GM21390 (cell line): ENCODE results near the gene BPIFA2.
"Not testable (repeated sequence)": the region's sequence is repeated elsewhere in the genome, so short reads cannot be mapped to it uniquely, and the experiment has no call there.

Source experiments
- ATAC-seq: cut with Tn5 transposase; IDR thresholded peaks from one replicate; pipeline ENCODE4 v1.9.1; 2021; ENCODE audit not compliant: unreplicated experiment

BPIFA2 gene, protein sequence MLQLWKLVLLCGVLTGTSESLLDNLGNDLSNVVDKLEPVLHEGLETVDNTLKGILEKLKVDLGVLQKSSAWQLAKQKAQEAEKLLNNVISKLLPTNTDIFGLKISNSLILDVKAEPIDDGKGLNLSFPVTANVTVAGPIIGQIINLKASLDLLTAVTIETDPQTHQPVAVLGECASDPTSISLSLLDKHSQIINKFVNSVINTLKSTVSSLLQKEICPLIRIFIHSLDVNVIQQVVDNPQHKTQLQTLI

DNA sequence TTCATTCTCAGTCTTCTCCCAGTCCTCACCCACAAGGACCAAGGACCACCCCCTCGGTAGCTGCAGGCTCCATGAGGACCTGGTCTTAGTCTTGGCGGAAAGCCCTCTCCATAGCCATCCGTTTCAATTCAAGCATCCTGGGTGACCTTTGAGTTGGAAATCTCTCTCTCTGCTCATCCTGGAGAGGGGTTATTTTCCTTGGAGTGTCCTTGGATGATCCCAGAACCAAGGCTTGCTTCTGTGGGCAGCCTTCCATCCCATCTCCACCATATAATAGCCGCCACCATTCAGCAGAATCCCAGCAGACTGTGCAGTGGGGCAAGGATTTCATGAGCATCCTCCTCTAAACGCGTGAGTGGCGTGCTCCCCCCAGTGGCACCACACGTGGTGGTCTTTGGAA lies at the start of gene BPIFA2:
BPIFA2 (plus strand) TSS at position 301 of the 400 bp plus-strand sequence. CDS start 987 bp downstream, outside the sequence.
- no peak for ATAC-seq

- no peak for ATAC-seq
Measured at GRCh38 chr20:33119725-33120720, 47.9 kb upstream of the BPIFA2 start.

DNA sequence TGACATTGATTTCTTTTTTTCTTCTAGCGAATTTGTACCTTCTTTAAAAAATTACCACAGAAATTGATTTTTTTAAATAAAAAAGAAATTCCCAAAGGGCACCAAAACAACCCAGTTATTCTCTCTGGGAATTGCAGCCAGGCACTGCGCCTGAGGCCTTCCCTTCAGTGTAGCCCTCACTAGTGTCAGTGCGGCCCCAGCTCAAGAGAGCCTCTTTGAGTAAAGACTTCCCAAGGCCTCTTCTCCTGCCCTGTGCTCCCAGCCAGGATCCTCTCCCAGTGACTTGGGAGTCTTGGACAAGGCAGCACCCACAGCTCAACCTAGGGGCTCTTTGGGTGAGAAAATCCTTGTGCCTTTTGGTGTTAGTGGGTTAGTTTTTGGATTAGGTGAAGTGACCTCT lies 47.0 kb upstream of the BPIFA2 start:
- ATAC-seq = no peak

DNA sequence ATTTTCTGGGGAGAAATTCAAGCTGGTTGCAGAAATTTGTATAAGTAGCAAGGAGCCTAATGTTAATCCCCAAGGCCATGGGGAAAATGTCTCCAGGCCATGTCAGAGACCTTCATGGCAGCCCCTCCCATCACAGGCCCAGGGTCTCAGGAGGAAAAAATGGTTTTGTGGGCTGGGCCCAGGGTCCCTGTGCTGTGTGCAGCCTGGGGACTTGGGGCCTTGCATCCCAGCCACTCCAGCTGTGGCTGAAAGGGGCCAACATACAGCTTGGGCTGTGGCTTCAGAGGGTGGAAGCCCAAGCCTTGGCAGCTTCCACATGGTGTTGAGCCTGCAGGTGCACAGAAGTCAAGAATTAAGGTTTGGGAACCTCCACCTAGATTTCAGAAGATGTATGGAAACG lies 45.7 kb upstream of the BPIFA2 start:
- not testable (repeated sequence) for ATAC-seq

GRCh38 chr20:33124261-33124660 lies 43.7 kb upstream of the BPIFA2 start:
- ATAC-seq = no peak

DNA sequence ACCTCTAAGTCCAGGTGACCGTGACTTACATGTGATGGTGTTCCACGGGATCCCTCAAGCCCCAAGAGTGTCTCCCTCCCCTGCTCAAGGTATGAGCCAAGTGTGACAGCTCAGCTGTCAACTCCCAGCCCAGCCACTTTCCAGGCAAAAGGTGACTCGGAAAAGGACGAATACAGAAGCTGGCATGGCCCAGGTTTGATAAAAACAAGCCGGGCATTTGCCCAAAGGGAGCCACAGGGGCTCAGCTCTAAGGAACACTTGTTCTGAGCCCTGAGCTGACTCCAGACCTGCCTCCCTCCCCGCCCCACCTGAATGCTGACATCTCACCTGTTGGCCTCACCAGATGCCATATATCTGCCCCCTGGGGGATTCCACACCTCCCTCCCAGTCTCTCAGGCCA lies 43.0 kb upstream of the BPIFA2 start:
- ATAC-seq = no peak

DNA sequence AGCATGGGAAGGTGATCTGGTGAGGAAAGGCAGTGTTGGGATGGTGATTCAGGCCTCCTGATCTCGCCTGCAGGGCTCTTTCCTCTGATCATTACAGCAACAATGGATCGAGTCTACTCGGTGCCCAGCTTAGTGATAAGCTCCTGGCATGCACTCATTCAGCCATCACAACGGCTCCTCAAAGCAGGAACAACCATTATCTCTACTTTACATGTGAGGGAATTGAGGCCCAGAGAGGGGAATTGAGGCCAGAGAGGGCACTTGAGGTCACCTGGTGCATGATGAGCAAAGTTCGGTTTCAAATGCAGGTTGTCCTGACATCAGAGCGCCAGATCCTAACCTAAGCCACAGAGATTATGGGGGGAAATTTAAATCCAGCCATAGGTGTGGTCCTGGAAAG lies 42.0 kb upstream of the BPIFA2 start:
- no peak for ATAC-seq

- no peak for ATAC-seq
Measured at GRCh38 chr20:33127422-33128097, 40.4 kb upstream of the BPIFA2 start.

- ATAC-seq = no peak
Measured at GRCh38 chr20:33130568-33131061, 37.3 kb upstream of the BPIFA2 start.

GRCh38 chr20:33131949-33132473 lies 35.9 kb upstream of the BPIFA2 start:
- ATAC-seq = no peak

DNA sequence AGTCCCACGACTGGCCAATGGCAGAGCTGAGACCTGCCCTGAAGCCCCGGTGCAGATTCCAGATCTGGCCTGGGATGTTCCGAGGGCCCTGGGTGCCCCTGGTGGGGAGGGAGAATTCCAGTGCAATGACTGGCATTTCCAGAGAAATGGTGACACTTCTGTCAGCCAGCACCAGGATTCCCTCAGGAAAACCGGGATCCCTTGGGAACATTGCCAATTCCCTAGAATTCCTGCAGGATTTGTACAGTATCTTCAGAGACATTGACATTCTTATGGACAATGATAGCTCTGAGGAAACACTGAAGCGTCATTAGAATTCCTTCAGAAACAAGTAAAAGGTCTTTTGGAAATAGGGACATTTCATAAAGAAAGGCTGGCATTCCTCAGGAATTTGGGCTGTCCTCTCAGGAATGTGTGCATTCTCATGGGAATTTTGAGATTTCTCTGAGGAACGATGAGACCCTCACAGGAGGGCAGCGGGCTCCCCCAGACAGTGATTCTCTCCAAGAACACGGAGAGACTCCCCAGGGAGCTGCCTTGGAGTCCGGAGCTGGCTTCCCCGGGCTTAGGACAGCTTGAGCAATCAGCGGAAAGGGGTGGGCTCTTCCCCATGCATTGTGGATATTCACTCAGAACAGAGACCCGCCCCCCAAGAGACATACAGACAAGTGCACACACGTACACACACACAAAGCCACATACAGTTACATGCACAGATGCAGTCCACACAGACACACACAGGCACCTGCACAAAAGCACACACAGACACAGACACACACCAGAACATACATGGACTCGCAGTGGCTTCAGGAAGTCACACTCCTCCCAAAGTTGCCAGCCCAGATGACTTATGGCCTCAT lies 35.2 kb upstream of the BPIFA2 start:
- no peak for ATAC-seq

- no peak for ATAC-seq
Measured at GRCh38 chr20:33133373-33133941, 34.5 kb upstream of the BPIFA2 start.

DNA sequence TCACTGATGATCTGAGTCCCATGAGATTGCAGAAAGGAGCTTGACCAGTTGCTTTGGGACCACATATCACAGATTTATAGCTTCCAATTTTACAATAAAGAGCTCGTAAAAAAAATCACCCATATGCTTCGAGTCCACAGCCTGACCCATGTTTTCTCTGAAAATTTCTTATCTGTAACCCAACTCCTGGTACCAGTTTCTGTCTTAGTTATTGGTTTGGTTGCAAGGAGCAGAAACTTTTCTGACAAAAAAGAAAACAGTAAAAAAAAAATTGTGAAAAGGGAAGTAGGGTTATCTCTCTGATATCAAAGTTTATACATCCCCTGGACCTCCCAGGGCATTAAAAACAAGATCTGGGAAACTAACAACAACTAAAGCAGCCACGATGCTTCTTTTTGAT lies 30.8 kb upstream of the BPIFA2 start:
- no peak for ATAC-seq

DNA sequence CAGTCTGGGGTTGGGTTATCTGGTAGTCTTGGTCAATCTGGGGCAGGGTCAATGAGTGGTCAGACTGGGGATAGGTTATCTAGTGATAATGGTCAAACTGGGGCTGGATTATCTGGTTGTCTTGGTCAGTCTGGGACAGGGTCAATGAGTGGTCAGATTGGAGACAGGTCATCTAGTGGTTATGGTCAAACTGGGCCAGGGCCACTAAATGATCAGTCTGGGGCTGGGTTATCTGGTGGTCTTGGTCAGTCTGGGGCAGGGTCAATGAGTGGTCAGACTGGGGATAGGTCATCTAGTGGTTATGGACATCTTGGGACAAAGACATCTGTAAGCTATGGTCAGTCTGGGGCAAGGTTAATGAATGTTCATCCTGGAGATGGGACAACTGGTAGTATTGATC lies 28.5 kb upstream of the BPIFA2 start:
- no peak for ATAC-seq

DNA sequence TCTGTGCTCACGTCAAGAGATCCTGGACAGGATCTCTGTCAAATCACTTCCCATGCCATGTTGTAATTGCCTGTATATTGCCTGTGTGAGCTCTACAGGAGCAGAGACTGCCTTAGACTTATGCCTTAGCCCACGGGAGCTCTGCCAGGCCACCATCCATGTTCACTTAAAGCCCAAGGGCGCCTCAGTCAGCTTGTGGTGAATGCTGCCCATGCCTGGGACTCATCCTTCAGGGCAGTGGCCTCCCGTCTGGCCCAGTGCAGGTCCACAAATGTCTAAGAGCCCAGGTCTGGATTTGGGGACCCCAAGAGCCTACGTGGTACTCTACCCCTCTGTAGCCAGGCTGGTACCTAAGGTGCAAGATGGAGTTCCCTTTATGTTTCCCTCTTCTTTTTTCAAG lies 22.4 kb upstream of the BPIFA2 start:
- no peak for ATAC-seq

- no peak for ATAC-seq
Measured at GRCh38 chr20:33147299-33147698, 20.7 kb upstream of the BPIFA2 start.

DNA sequence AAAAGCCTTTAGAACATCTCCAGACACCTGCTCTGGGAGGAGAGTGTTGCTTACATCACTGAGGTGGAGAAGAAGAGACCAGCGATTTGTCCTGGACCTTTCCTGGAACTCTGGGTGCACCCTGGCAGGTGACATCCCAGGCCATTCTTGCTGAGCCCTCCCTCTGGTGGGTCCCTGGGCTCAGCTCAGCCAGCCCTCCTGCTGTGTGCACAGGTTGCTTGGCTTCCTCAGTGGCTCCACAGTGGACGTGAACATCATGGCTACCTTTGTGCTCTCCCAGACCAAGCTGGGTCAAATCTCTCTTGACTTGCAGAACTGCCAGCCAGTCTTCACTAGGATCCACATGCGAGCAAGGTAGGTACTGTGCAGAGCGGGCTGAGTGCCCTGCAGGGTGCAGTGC lies 19.9 kb upstream of the BPIFA2 start:
- ATAC-seq = no peak

DNA sequence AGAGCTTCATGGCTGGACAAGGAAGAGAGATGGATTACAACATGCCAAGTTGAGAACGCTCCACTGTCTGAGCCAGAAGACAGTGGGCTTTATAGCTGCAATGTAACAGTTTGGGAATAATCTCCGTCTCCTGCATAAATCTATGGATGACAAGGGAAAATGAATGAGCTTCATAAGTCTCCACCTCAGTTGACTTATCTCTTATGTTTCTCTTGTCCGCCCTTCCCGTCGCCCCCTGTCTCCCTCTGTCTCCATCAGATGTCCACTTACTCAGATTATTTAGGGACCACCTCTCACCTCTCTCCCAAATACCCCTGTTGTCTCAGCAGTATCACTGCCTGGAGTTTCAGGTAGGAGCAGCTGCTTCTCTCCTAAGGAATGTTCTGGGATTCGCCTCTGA lies 13.7 kb upstream of the BPIFA2 start:
- no peak for ATAC-seq

- no peak for ATAC-seq
Measured at GRCh38 chr20:33158637-33159385, 9.1 kb upstream of the BPIFA2 start.
